Measurements from ENCODE around the gene STAT5B.

STAT5B gene

DNA sequence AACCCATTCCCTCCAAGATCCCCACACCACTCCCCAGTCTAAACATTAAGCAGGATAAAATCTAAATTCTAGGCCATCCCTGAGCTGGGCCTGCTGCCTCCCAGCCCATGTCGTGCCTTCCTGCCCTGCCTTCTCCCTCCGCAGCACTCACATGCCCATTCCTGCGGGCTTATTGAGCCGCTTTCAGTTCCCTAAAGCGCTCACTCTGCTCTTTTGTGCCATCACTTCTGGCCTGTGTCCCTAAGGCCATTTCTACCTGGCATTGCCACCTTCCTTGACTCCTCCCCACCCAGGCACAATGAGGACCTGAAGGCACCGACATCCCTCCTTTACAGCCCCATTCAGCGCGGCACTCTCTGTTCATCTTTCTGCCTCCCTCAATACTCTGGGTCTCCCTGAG lies 108.4 kb downstream of the STAT5B start (continued):
- TF ChIP-seq, protein P1, sequence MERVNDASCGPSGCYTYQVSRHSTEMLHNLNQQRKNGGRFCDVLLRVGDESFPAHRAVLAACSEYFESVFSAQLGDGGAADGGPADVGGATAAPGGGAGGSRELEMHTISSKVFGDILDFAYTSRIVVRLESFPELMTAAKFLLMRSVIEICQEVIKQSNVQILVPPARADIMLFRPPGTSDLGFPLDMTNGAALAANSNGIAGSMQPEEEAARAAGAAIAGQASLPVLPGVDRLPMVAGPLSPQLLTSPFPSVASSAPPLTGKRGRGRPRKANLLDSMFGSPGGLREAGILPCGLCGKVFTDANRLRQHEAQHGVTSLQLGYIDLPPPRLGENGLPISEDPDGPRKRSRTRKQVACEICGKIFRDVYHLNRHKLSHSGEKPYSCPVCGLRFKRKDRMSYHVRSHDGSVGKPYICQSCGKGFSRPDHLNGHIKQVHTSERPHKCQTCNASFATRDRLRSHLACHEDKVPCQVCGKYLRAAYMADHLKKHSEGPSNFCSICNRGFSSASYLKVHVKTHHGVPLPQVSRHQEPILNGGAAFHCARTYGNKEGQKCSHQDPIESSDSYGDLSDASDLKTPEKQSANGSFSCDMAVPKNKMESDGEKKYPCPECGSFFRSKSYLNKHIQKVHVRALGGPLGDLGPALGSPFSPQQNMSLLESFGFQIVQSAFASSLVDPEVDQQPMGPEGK (CRISPR knock-in tag; IDR thresholded peaks at IDR 0.05; ENCODE audit: borderline replicate concordance) = no peak

DNA sequence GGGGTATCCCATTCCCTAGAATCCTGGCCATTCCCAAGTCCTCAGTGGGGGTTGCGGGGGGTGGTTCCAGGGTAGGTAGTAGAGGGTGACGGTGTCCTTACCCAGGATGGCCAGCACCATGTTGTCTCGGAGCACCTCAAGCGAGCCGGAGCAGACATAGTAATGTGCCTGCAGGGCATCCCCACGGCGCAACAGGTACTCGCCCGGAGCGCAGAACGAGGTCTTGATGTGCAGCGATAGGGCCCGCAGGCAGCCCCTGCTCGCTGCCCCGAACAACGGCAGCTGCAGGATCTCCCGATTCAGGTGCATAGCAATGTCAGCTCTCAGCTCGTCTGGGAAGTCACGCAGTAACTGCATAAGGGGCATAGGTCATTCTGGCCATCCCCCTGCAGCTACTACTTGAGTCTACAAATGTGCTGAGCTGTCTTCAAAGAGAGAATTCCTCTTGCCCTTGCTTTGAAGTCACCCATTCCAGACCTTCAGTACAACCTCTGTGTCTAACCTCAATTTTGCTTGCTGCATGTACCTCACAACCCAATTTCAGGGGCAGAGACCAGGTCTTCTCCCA lies 109.9 kb downstream of the STAT5B start:
- TF ChIP-seq ZFP30 (CRISPR knock-in tag; IDR thresholded peaks at IDR 0.05) (no peak), ISL1 (CRISPR knock-in tag; IDR thresholded peaks at IDR 0.05) (no peak), OSR1 (CRISPR knock-in tag; IDR thresholded peaks at IDR 0.05) (no peak), ZNF70 (CRISPR knock-in tag; IDR thresholded peaks at IDR 0.05) (no peak), RARB (CRISPR knock-in tag; IDR thresholded peaks at IDR 0.05) (no peak), SNAI2 (CRISPR knock-in tag; IDR thresholded peaks at IDR 0.05) (no peak), PPARA (CRISPR knock-in tag; IDR thresholded peaks at IDR 0.05; ENCODE audit: borderline replicate concordance) (no peak)
- TF ChIP-seq, protein P2, sequence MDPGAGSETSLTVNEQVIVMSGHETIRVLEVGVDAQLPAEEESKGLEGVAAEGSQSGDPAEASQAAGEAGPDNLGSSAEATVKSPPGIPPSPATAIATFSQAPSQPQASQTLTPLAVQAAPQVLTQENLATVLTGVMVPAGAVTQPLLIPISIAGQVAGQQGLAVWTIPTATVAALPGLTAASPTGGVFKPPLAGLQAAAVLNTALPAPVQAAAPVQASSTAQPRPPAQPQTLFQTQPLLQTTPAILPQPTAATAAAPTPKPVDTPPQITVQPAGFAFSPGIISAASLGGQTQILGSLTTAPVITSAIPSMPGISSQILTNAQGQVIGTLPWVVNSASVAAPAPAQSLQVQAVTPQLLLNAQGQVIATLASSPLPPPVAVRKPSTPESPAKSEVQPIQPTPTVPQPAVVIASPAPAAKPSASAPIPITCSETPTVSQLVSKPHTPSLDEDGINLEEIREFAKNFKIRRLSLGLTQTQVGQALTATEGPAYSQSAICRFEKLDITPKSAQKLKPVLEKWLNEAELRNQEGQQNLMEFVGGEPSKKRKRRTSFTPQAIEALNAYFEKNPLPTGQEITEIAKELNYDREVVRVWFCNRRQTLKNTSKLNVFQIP (CRISPR knock-in tag; IDR thresholded peaks at IDR 0.05; ENCODE audit: borderline replicate concordance, low read depth) = no peak
- no peak for ATAC-seq

DNA sequence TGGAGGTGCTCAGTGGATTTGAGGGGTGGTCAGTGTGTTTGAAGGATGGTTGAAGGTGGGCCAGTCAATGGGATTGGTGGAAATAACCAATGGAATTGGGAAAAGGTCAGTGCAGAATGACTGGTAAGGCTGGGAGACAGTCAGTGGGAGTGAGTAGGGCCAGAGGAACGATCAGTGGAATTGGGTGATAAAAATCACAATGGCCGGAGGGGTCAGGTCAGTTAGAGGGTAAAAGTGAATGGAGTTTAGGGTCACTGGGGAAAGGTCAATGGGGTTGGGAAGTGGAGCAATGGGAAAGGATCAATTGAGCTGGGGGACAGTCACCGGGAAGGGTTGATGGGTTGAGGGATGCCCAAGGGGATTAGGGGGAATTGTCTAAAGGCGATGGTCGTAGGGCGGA lies 110.4 kb downstream of the STAT5B start:
- ATAC-seq = no peak

More for the DNA sequence above, 110.4 kb downstream of the STAT5B start:
- TF ChIP-seq, protein P3, sequence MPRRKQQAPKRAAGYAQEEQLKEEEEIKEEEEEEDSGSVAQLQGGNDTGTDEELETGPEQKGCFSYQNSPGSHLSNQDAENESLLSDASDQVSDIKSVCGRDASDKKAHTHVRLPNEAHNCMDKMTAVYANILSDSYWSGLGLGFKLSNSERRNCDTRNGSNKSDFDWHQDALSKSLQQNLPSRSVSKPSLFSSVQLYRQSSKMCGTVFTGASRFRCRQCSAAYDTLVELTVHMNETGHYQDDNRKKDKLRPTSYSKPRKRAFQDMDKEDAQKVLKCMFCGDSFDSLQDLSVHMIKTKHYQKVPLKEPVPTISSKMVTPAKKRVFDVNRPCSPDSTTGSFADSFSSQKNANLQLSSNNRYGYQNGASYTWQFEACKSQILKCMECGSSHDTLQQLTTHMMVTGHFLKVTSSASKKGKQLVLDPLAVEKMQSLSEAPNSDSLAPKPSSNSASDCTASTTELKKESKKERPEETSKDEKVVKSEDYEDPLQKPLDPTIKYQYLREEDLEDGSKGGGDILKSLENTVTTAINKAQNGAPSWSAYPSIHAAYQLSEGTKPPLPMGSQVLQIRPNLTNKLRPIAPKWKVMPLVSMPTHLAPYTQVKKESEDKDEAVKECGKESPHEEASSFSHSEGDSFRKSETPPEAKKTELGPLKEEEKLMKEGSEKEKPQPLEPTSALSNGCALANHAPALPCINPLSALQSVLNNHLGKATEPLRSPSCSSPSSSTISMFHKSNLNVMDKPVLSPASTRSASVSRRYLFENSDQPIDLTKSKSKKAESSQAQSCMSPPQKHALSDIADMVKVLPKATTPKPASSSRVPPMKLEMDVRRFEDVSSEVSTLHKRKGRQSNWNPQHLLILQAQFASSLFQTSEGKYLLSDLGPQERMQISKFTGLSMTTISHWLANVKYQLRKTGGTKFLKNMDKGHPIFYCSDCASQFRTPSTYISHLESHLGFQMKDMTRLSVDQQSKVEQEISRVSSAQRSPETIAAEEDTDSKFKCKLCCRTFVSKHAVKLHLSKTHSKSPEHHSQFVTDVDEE (CRISPR knock-in tag; IDR thresholded peaks at IDR 0.05) = no peak
- TF ChIP-seq, protein P4, sequence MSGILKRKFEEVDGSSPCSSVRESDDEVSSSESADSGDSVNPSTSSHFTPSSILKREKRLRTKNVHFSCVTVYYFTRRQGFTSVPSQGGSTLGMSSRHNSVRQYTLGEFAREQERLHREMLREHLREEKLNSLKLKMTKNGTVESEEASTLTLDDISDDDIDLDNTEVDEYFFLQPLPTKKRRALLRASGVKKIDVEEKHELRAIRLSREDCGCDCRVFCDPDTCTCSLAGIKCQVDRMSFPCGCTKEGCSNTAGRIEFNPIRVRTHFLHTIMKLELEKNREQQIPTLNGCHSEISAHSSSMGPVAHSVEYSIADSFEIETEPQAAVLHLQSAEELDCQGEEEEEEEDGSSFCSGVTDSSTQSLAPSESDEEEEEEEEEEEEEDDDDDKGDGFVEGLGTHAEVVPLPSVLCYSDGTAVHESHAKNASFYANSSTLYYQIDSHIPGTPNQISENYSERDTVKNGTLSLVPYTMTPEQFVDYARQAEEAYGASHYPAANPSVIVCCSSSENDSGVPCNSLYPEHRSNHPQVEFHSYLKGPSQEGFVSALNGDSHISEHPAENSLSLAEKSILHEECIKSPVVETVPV (CRISPR knock-in tag; IDR thresholded peaks at IDR 0.05) = no peak
- TF ChIP-seq ZNF8 (CRISPR knock-in tag; IDR thresholded peaks at IDR 0.05) (no peak), ISL1 (CRISPR knock-in tag; IDR thresholded peaks at IDR 0.05) (no peak), TOX (CRISPR knock-in tag; IDR thresholded peaks at IDR 0.05; ENCODE audit: borderline replicate concordance) (no peak), TCF4 (CRISPR knock-in tag; IDR thresholded peaks at IDR 0.05; ENCODE audit: borderline replicate concordance) (no peak), BACH2 (CRISPR knock-in tag; IDR thresholded peaks at IDR 0.05; ENCODE audit: borderline replicate concordance) (no peak), GLIS3 (CRISPR knock-in tag; IDR thresholded peaks at IDR 0.05) (no peak), ARNTL (CRISPR knock-in tag; IDR thresholded peaks at IDR 0.05; ENCODE audit: borderline replicate concordance, low read depth) (no peak), ESRRG (CRISPR knock-in tag; IDR thresholded peaks at IDR 0.05) (no peak), RARB (CRISPR knock-in tag; IDR thresholded peaks at IDR 0.05) (no peak), PPARA (CRISPR knock-in tag; IDR thresholded peaks at IDR 0.05; ENCODE audit: borderline replicate concordance) (no peak)
- TF ChIP-seq, protein P1 (CRISPR knock-in tag; IDR thresholded peaks at IDR 0.05; ENCODE audit: borderline replicate concordance) = no peak
- TF ChIP-seq, protein P5, sequence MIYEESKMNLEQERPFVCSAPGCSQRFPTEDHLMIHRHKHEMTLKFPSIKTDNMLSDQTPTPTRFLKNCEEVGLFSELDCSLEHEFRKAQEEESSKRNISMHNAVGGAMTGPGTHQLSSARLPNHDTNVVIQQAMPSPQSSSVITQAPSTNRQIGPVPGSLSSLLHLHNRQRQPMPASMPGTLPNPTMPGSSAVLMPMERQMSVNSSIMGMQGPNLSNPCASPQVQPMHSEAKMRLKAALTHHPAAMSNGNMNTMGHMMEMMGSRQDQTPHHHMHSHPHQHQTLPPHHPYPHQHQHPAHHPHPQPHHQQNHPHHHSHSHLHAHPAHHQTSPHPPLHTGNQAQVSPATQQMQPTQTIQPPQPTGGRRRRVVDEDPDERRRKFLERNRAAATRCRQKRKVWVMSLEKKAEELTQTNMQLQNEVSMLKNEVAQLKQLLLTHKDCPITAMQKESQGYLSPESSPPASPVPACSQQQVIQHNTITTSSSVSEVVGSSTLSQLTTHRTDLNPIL (CRISPR knock-in tag; IDR thresholded peaks at IDR 0.05; ENCODE audit: low read depth) = no peak

All from SK-N-SH treated with all-trans-retinoic acid at 6 μM for 48 hours (cell line).